ENCODE measurements around the gene ZNF608.

DNA sequence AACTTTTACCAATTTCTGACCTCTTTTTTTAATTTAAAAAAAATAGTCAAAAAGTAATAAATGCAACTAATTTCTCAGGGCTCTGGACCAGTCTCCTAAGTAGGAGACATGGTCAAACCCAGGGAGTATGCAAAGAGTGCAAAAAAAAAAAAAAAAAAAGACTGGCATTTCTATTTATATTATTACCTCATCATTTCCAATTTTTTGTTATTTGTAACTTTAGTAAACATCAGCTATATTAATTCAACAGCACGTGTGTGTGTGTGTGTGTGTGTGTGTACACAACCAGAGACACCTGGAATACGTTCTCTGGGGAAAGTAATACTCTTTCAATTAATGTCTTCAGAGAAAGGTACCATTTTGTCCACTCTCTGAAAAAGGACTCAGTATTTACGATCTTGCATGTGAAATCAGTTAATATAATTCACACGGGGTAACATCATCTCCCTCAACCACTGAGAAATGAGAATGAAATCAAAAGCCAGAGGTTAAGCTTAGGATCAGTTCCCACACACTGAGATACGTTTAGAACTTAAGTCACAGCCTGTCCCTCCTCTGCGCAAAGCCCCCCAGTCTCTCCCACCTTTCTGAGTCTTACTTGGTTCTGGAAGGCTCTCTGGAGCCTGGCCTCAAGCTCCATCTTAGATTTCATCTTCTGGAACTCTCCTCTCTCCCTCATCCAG is 21.9 kb downstream of the ZNF608 start:
- TF ChIP-seq GATA2 (IDR thresholded peaks at IDR 0.05; ENCODE audit: low read depth, low read length): no peak
- TF ChIP-seq GATA3 (IDR thresholded peaks at IDR 0.05; ENCODE audit: low read depth, low read length): no peak
